HG03045 (cell line): Measurements from ENCODE around the gene IL3RA.
"Not testable (repeated sequence)": the region's sequence is repeated elsewhere in the genome, so short reads cannot be mapped to it uniquely, and the experiment has no call there.

ENCODE experiments used
- ATAC-seq: cut with Tn5 transposase; IDR thresholded peaks from one replicate; pipeline ENCODE4 v1.9.1; 2021; ENCODE audit warnings: mild to moderate bottlenecking, moderate library complexity; ENCODE audit not compliant: unreplicated experiment

The IL3RA gene

DNA sequence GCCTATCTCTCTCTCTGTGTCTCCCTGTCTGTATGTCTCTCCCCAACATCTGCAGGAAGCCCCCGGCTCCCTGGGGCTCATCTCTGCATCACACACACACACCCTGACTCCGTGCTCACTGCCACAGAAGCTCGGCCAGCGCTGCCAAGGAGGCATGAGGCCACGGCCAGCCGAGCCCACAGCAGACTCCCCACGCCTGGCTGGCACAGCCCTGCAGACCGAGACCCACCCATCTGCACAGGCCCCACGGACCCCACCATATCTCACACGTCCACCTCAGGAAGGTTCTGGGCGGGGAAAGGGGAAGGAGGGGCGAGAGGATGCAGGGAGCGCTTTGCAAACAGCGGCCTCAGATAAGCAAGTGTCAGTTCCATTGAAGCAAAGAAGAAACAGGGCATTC lies 83.8 kb downstream of the IL3RA start:
- no peak for ATAC-seq

DNA sequence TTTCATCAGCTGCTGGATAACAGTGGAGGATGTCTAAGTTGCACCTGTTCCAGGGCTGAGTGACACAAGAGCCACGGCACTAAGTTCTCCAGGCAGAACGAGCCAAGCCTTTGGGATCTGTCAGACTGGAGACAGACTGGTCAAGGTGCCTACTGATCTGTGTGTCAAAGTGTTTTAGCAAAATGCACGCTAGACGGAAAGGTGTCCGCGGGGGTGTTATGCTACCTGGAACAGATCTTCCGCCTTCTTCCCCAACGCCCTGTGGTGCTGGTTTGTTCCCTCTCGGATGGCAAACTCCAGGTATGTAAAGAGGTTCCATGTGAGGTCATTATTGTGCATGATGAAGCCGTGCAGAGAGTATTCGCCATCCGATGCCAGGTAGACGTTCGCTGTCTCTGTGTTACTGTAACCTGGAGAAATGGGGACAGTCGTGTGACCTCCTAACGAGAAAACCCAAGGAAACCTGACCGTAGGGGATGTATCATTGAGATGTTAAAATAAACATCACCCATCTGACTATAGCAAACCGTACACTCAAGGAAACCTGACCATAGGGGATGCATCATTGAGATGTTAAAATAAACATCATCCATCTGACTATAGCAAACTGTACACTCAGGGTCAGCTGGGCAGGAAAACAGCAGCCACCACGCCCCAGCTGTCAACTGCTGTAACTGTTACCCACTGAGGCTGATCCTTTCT lies 85.0 kb downstream of the IL3RA start:
- ATAC-seq, result no peak

DNA sequence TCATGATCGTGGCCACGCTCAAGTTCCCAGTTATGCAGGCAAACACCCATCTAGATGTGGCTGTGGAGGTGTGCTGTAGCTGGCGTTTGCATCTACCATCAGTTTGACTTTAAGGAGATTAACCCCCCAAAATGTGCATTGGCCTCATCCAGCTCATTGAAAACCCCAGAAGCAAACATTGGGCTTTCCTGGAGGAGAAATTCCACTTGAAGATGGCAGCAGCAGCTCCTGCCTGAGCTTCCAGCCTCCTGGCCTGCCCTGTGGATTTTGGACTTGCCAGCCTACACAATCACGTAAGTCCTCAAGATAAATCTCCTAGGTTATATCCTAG lies 85.5 kb downstream of the IL3RA start:
- ATAC-seq, result no peak

DNA sequence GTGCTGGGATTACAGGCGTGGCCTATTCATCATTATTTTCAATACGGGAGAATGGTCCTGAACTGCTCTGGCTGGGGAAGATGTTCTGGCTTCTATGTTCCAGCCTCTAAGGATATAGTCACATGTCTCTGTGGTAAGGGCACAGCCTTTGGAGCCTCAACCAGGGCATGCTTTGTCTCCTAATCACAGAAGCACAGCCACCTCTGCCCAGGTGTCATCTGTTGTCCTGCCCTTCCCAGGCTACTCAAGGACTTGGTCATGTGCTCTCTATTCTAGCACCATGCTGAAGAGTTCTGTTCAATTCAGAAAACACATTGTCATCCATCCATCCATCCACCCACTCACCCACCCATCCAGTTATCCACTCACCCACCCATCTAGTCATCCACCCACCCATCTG lies 86.6 kb downstream of the IL3RA start:
- no peak for ATAC-seq

DNA sequence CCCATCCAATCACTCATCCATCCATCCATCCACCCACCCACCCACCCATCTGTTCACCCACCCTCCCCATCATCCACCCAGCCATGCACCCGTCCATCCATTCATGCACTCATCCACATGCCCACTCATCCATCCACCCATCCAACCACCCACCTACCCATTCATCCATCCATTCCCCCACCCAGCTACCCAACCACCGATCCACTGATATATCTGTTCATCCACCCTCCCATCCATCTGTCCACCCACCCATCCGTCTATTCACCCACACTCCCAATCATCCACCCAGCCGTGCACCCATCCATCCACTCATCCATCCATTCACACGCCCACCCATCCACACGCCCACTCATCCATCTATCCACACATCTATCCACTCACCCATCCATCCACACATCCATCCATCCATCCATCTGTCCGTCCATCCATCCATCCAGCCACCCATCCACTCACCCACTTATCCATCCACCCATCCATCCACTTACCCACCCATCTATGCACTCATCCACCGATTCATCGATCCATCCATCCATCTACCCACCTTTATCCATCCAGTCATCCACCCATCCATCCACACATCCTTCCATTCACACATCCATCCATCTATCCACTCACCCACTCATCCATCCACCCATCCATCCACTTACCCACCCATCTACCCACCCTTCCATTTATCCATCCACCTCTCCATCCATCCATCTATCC lies 87.7 kb downstream of the IL3RA start:
- ATAC-seq, result no peak

DNA sequence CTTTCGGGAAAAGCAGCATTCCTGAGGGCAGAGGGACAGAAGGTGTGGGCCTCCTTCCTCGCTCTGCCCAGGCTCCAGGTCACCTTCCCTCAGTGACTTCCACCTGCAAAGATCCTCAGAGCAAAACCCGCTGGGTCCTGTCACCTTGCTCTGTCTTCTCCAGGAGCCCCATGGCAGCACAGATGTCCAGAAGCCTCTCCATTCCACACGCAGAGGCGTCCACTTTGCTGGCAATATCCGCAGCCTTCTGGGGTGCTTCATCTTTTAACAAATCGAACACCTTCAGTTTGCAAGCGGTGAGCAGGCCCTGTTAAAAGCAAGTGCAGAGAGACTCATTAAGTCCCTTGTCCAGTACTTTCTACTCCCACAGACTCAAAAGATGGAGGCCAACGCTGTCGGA lies 88.8 kb downstream of the IL3RA start:
- no peak for ATAC-seq

DNA sequence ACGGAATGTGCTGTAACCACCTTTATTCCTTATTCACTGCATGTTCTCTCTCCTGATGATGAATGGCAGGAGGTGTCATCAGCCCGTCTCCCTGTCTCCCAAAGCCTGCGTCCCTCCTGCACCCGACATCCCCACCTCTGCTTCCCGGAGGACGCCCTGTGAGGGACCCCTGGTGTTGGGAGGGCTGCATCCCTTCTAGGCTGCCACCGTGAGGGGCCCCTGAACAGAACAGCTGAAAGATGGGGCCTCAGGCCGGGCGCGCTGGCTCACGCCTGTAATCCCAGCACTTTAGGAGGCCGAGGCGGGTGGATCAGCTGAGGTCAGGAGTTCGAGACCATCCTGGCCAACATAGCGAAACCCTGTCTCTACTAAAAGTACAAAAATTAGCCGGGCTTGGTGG lies 89.7 kb downstream of the IL3RA start:
- ATAC-seq, result not testable (repeated sequence)

DNA sequence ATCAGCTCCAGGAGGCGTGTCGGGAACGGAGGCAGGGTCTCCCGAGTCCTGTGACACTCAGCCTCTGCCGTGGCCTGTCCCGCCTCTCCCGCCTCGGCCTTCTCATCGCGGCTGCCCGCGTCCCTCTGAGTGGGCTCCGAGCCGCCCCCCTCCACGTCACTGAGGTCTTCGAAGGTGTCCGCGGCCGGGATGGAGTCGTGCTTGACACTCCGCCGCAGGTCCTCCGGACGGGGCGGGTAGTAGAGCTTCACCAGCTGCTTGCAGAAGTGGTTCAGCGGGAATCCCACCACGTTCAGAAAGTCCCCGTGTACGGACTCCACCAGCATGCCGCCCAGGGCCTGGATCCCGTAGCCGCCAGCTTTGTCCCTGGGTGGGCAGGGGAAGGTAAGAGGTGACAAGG lies 91.2 kb downstream of the IL3RA start:
- ATAC-seq, result no peak

DNA sequence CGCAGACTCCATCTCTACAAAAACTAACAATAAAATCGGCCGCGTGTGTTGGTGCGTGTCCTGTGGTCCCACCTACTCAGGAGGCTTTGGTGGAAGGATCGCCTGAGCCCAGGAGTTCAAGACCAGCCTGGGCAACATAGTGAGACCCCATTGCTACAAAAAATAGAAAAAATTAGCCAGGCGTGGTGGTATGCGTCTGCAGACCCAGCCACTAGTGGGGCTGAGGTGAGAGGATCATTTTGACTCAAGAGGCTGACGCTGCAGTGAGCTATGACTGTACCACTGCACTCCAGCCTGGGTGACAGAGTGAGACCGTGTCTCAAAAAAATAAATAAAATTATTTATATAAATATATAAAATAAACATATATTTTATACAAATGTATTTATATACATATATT lies 93.9 kb downstream of the IL3RA start:
- ATAC-seq, result no peak
